SK-MEL-5 (cell line): ENCODE measurements around the gene ELMOD3. TPM values are rescaled to one million over a fixed set of nuclear protein-coding genes. Genes with fewer than 3 reads are reported as not detected.
"Not testable (repeated sequence)": the region's sequence is repeated elsewhere in the genome, so short reads cannot be mapped to it uniquely, and the experiment has no call there.

Source experiments
- DNase-seq: peaks from one replicate; pipeline ENCODE4 v3.0.0-alpha.2; 2016; ENCODE audit warnings: low read depth, low spot score
- in situ Hi-C: cut with HindIII; loops from 2 replicates; pipeline ENCODE4 v1.10.0; 2016; ENCODE audit warnings: low sequenced_read_pairs, high pct_unique_total_duplicates, low pct_unique_long_range_greater_than_20kb
- total RNA-seq: library from RNA; depleted of rRNA; stranded (reverse); fragments of >200 nt; shearing (Covaris generic); gene quantifications from 2 replicates; pipeline ENCODE4 v1.2.3, GENCODE V29; 2014

ELMOD3 gene
- total RNA-seq, 1 experiment from 2014 or later: 13.7 TPM

DNA sequence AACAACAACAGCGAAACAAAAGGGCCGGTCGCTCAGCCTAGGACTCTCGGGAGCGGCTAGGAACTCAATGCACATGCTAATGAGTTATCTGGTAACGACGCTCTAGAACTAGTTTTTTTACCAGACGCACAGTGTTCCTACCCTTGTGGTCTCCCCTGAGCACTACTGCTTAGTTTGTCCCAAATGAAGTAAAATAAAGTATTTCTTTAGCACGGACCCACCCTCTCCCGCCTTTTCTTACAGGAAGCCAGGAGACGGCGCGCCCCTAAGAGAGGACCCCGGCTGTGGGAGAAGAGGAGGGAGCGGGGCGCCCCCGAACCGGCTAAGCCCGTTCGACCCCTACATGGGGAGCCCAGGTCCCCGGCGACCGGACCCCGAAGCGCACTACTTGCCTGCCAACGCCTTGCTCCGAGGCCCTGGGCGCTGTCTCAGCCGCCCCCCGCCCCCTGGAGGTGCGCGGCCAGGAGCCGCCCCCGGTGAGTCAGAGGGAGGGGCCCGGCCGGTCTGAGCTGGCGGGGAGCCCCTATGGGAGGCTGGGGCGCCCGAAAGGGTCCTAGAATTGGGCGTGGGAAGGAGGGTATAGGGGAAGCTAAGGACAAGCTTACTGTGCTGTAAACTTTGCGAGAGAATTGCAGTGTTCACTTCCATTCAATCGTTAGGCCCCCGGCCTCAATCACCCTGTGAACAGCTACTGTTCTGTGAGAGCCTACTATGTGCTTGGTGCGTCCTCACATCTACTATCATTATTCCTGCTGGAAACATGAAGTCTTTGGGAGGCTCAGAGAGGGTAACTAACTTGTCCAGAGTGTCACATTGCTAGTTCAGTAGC lies 59.2 kb downstream of the ELMOD3 start:
- no peak for DNase-seq
- in situ Hi-C loops: no loop called here

- DNase-seq, in situ Hi-C loops: not testable (repeated sequence)
These were observed 59.8 kb downstream of the ELMOD3 start for GRCh38 chr2:85414421-85414759.

DNA sequence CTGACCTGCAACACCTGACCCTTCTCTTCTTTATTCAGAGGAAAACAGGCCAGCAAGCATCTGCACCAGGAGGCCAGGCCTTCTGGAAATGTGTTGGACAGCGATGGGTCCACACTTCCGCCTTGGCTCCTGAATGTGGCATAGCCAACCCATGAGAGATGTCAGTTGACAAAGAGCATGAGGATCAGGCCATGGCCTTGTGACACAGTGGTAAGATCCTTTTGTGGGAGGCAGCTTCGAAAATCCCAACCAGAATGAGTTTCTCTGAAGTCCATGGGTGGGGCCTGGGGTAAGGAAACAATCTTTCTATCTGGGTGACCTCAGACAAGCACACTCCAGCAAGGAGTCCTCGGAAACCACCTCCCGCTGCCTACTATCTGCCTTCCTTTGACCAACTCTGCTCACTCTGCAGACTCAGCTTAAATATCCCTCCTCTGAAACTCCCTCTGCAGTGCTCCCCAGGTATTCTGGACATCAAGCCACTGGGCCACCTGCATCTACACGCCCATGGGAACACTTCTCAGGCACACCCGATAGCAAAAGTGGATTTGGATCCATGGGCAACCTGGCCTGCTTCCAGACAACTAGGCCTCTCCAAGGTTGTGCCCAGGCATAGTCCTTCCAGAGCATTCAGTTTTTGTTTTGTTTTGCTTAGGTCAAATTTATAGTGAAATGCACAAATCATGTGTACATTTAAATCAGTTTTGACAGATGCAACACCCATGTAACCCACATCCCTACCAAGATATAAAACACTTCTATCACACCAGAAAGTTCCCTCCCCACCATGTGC lies 60.4 kb downstream of the ELMOD3 start:
- in situ Hi-C loops: no loop called here
- DNase-seq: peak; percentile 65

GRCh38 chr2:85415980-85416650 lies 61.5 kb downstream of the ELMOD3 start:
- no peak for DNase-seq
- in situ Hi-C loops: no loop called here

GRCh38 chr2:85418132-85419008 lies 63.8 kb downstream of the ELMOD3 start, which contains the start of gene SH2D6:
SH2D6 (plus strand) TSS chr2:85418714; CDS start chr2:85429466, 10,752 bp downstream.
- peak; percentile 88 for DNase-seq
- in situ Hi-C loops: no loop called here

GRCh38 chr2:85419009-85419675 lies 64.6 kb downstream of the ELMOD3 start:
- DNase-seq: no peak
- in situ Hi-C loops: no loop called here

DNA sequence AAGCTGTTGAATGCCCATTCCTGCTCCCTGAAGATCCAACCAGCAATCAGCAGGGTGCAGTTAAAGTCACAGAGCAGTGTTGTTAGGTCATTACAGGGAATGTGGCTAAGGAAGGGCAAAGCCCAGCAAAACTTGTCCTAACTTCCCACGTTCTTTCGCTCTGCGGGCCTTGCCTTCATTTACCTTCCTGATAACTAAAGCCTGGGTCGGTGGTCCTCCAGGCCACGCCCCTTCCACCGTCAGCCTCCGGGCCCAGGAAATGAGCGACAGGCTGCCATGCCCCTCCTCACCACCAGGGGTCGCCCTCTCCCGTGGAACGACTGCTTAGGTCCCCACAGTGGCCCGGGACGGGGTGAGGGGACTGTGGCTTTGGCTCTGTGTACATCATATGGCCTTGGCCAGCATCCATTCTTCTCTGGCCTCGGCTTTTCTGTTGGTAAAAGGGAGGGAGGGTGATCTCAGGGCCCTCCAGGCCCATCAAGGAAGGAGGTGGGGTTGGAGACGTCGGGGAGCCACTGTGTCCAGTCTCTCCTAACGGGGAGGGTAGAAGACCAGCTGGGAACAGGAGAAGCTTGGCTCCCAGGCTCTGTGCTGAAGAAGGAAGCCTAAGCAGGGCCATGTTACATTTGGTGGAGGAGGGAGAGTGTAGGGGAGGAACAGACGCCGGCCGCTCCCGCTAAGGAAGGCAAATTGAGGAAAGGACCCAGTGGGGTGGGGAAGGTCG lies 66.1 kb downstream of the ELMOD3 start:
- peak; percentile 86 for DNase-seq
- in situ Hi-C loops: no loop called here

GRCh38 chr2:85421260-85422071 lies 66.9 kb downstream of the ELMOD3 start:
- DNase-seq: peak; percentile 19
- in situ Hi-C loops: no loop called here

GRCh38 chr2:85422072-85422457 lies 67.5 kb downstream of the ELMOD3 start:
- in situ Hi-C loops: no loop called here
- no peak for DNase-seq

DNA sequence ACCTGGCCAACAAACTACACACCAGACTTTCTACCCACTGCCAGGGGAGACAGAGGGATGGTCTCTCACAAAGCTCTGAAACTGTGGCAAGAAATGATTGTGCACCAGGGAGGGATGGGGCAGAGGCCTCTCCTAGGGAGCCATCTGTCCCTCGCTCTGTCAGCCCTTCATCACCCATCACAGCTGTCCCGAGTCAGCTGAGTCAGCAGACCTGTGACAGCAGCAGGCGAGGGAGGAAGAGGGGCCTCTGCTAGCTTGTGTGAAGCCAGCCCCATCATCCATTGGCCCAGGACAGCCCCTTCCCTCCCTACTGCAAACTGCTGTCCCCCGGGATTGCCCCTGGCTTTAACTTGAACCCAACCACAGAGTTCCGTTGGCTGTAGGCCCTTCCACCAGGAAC lies 69.0 kb downstream of the ELMOD3 start:
- in situ Hi-C loops: no loop called here
- DNase-seq: no peak

- in situ Hi-C loops: no loop called here
- DNase-seq: no peak
These were observed 71.0 kb downstream of the ELMOD3 start for GRCh38 chr2:85425588-85425987.

DNA sequence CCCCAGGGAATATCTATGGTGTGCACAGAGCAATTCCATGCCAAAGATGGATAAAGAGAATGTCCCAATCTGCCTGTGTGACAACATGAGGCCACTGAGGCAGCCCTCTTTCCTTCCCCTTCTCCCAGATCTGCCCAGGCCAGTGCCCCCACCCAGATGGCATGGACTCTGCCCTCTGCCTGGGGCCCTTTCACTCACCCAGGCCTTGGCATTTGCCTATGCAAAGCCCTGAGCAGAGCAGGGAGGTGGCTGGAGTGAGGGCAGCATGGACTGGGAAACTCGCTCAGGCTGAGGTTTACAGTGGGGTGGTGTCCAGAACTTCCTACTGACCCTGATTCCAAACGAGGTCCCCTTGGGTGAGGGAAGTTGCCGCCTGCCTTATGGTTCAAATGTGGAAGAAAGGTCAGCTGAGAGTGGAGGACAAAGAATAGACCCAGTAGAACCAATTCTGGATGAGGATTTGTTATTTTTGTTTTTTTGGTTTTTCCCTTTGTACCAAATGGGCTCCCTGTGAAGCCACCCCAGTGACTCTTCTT lies 72.8 kb downstream of the ELMOD3 start:
- DNase-seq: no peak
- in situ Hi-C loops: no loop called here

DNA sequence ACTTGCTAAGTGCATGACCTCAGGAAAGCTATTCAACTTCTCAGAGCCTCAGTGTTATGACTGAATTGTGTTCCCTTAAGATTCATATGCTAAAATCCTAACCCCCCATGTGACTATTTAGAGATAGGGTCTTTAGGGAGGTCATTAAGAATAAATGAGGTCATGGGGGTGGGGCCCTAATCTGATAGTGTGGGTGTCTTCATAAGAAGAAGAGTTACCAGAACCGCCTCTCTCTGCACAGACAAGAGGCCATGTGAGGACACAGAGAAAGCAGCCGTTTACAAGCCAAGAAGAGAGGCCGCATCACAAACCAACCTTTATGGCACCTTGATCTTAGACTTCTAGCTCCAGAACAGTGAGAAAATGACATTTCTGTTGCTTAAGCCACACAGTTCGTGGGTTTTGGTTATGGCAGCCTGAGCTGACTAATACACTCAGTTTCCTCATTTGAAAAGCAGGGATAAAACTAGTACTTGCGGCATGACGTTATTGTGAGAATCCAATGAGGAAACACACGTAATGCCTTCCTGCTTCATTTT lies 73.8 kb downstream of the ELMOD3 start:
- no peak for DNase-seq
- in situ Hi-C loops: no loop called here

- in situ Hi-C loops: no loop called here
- peak; percentile 28 for DNase-seq
These were observed 74.8 kb downstream of the ELMOD3 start for GRCh38 chr2:85429213-85429923.

- in situ Hi-C loops: no loop called here
These were observed 75.3 kb downstream of the ELMOD3 start for GRCh38 chr2:85429924-85430289.

More at GRCh38 chr2:85429924-85430289, 75.3 kb downstream of the ELMOD3 start:
- DNase-seq: no peak
